Inflammatory macrophage treated with lipopolysaccharide for 4 hours (primary cell): ENCODE data around the gene MAP3K21.

Experiments used
- DNase-seq: peaks from one replicate; pipeline ENCODE4 v3.0.0-alpha.2; 2020

Gene MAP3K21

DNA sequence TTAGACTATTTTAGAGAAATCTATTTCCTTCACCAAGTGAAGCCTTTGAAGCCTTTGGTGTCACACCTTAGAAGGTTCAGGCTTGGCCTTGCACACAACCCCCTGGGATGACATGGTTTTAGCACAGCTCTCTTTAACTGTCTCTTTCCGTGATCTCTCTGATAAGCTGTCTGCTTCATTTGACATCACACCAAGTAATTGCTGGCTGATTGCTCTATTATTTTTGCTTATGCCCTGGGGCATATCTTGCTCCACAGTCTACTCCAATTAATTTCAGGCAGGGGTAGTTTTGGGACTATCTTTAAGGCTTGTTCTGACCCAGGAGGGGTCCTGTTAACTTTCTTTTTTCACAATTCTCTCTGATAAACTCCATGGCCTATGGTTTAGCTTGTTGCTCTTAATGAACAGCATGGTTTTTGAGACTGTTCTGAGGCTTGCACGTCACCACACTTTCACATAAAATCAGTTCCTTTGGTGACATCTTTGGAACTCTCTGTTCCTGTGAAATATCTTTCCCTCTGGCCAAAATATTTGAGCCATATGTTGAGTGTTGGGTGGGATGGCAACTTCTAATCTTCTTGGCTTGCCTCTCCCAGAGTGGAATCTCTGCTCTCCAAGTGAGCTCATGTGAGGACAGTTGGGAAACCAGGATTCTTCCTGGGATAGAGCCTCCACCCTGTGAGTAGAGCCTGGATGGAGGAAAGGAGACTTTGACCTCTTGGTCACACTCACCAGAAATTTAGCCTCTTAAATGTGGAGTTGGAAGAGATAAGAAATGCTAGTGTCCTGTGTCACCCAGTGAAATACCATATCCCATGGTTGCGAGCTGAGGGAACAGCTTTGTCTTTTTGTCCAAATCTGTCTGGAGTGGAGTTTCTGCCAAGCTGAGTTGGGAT is 63.6 kb downstream of the MAP3K21 start:
- DNase-seq: no peak

DNA sequence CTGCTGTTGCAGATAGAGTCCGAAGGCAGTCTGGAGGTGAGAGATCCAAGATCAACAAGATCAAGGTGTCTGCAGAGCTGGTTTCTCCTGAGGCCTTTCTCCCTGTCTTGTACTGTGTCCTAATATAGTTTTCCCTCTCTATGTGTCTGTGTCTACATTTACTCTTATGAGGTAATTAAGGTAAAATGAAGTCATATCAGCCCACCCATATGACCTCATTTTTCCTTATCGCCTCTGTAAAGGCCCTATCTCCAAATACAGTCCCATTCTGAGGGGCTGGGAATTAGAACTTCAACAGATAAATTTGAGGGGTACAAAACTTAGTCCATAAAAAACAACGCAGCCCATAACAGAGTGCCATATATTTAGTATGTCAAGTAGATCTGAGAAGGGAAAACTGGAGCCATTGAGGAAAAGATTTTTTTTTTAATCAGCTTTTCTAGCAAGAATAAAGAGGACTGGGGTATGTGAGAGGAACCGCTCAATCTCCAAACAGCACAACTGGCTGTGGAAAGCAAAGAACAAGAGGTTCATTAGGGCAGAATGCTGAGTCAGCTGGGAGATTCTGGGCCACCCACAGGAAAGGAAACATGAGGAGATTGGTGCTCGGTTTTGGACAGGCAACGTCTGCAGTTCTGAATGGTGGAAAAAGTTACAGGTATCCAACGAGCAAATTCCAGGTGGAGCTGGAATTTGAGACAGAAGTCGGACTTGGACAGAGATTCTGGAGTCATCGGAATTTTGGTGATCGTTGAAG is 65.7 kb downstream of the MAP3K21 start:
- no peak for DNase-seq

DNA sequence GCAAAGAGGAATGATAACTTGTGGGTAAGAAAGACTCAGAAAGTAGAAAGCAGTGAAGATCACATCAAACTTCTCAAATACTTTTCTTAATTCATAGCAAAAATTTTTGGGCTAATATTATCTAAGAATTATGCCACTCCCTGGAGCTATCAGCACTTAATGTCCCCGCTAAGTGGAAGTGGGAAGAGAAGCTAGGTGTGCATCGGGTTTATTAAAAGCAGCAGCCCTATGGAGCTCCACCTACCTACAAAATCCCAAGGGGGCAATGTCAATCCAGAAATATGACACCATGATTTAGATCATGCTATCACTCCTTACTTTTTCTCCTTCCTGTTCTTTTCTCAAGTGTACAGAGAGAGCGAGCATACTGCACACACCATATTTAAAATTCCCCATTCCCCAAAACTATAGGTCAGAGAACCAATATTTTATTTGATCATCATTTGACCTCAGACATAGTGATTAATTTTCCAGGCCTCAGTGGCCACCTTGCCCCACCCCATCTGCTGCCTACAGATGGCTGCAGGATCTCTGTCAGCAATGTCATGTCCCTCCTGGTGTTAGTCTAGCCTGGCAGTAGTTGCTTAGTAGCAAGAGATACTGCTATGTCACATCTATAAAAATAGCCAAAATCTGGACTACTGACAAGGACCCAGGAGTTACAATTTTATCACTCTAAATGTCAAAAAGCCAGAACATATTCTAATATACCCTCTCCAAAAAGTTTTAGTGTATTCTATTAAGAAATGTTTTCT is 66.6 kb downstream of the MAP3K21 start:
- DNase-seq: no peak

DNA sequence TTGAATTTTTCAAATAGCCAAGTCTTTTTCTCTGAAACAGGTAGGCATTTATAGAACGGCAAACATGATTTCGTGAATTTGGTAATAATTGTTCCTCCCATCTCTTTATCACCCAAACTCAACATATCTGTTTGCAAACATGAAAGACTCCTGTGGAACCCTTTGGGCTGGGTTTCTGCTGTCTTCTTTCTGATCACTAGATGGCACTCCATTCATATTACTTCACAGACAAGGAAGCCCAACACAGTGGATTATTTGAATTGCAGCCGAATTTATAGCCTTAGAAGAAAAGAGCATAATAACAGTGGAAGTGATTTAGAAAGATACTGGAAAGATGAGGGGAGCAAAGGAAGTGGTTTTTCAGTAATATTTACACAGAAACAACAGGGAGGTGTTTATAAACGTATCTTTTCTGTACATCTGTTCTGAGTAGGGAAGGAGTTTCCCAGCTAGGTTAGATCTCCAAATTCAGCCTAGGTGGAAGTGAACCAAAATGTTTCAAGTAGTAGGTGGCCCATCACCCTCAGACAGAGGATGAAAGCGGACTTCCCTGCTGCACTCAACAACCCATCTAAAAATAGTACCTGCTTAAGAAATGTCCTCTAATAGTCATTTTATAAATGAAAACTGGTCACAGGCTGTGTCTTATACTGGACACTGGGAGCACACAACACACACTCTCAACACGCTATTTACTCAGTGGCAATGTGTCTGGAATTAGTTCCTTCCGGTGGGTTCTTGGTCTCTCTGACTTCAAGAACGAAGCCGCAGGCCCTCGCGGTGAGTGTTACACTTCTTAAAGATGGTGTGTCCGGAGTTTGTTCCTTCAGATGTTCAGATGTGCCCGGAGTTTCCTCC is 67.6 kb downstream of the MAP3K21 start:
- peak; percentile 47 for DNase-seq

DNA sequence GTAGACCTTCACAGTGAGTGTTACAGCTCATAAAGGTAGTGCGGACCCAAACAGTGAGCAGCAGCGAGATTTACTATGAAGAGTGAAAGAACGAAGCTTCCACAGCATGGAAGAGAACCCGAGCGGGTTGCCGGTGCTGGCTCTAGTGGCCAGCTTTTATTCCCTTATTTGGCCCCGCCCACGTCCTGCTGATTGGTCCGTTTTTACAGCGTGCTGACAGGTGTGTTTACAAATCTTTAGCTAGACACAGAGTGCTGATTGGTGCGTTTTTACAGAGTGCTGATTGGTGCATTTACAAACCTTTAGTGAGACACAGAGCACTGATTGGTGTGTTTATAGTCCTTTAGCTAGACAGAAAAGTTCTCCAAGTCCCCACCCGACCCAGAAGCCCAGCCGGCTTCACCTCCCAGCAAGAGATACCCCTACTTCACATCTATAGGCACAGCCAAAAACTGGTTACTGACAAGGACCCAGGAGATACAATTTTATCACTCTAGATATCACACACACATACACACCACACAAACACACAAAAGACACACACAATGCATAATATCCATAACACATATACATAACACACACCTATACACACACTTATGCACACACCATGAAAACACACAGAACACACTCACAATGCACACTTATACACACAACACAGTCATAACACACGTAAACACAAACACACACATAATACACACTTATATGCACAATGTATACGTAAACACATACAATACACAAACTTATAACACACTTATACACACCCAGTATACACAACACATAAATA is 68.5 kb downstream of the MAP3K21 start:
- no peak for DNase-seq

DNA sequence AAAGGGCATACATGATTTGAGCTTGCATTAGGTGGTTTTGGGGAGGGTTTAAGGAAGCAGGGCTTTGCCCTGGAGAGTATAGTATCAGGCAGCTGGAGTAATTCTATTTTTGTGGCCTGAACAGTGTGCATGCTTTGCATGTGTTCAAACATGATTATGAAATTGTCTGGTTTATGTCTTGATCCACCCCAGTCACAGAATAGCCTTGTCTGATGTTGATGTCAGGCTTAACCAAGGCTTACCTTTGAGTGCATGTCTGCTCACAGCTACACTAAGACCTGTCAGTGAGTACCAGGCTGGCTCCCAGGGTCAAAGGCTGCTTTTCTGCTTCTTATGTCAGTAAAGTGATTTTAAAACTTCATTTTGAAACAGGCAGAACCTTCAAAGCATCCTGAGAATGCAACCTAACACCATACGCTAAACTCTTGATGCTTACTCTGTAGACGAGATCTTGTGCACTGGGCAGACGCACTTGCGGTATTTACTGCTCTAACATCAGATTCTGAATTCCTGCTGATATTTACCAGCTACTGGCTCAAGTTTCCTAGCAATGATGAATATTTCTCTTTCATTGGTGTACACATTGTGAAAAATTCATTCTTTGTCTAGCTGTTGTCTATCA is 78.9 kb downstream of the MAP3K21 start:
- DNase-seq: no peak

DNA sequence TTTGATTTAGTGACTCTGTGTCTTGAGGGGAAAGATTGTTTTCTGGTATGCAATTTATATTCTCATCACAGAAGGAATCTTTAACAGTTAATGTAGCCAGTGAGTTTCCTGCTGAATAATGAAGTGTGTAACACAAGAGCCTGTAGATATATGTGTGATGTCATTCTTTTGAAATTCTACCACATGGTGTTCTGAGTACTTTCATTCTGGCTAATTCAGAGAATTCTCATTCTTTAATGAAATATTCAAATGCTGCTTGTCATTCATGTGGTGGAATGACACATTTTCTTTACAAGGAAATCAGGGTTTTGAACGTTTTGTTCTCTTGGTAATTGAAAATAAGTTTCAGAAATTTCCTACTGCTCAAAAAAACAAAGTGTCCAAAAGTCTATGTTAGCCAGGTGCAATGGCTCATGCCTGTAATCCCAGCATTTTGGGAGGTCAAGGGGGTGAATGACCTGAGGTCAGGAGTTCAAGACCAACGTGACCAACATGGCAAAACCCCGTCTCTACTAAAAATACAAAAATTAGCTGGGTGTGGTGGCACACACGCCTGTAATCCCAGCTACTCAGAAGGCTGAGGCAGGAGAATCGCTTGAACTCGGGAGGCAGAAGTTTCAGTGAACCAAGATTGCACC is 79.6 kb downstream of the MAP3K21 start:
- DNase-seq: peak; percentile 13

DNA sequence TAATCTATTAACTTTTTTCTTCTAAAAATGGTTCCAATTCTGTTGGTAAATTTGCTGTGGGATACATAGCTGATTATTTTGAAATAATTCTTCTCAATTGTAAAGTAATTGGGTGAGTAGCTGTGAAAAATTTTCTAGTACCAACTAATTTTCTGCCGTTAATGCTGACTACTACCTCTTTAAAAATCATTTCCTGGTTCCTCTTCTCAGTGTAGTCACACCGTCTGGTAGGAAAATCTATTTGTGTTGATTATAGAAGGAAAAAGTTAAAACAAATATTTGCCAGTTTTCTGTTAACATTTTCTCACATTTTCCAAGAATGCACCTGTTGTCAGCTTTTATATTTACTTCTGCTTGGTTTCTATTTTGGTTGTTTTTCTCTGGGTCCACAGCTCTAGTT is 82.0 kb downstream of the MAP3K21 start:
- no peak for DNase-seq

DNA sequence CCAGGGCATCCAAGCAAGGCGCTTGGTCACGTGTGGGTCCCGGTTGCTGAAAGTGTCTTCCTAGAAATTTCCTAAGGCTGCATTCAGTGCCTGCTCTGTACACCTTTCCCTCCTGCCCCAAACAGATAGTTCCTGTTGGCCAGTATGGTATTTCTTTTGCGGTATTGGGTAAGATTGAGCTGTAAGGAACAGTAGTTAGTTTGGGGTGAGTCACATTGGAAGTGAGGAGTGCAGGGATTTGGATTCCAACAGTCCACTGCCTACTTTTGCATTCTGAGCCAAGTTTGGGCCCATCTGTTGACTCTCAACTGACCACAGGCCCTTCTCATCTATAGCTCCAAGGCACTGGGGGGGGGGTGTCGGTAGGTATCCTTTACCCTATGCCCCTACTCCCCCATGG is 83.4 kb downstream of the MAP3K21 start:
- DNase-seq: no peak

DNA sequence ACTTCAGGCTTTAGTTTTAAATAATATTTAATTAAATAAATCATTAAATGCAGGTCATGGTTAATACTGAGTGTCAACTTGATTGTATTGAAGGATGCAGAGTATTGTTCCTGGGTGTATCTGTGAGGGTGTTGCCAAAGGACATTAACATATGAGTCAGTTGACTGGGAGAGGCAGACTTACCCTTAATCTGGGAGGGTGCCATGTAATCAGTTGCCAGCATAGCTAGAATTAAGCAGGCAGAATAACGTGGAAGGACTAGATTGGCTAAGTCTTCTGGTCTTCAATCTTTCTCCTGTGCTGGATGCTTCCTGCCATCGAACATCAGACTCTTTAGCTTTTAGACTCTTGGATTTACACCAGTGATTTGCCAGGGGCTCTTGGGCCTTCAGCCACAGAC is 85.3 kb downstream of the MAP3K21 start:
- DNase-seq: no peak

DNA sequence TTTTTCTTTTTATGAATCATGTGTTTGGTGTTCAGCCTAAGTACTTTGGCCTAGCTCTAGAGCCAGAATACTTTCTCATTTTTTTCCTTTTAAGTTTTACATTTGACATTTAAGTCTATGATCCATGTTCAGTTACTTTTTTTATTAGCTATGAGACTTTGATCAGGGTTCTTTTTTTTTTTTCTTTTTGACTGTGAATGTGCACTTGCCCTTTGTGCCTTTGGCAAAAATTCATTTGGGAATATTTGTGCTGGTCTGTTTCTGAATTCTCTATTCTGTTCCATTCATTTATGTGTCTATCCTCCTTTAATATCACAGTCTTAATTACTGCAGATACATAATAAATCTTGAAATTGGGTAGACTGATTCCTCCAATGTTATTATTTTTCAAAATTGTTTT is 93.8 kb downstream of the MAP3K21 start:
- no peak for DNase-seq

DNA sequence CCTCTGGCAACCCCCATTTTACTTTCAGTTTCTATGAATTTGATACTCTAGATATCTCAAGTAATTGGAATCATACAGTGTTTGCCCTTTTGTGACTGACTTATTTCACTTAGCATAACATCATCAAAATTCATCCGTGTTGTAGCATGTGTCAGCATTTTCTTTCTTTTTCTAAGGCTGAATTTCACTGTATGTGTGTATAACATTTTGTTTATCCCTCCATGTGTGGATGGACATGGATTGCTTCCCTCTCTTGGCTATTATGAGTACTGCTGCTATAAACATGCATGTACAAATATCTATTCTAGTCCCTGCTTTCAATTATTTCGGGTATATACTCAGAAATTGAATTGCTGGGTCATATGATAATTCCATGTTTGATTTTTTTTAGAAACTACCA is 97.3 kb downstream of the MAP3K21 start:
- DNase-seq: no peak

DNA sequence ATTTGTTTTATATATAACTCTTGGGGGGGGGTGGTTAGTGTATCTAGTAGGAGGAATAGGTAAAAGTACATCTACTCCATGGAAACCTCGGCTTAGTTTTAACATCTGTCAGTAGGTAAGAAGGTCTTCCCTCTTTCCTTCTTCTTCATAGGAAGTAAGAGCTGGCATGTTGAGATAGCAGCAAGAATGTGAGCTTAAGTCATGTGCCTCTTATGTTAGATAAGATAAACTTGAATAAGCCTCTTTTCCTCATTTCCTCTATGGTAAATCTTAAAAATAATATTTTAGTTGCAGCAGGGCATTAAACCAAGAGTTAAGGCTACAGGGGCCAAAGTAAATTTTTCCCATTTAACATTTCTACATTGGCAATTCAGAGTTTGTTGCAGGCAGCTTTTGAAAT is 100.4 kb downstream of the MAP3K21 start:
- no peak for DNase-seq

DNA sequence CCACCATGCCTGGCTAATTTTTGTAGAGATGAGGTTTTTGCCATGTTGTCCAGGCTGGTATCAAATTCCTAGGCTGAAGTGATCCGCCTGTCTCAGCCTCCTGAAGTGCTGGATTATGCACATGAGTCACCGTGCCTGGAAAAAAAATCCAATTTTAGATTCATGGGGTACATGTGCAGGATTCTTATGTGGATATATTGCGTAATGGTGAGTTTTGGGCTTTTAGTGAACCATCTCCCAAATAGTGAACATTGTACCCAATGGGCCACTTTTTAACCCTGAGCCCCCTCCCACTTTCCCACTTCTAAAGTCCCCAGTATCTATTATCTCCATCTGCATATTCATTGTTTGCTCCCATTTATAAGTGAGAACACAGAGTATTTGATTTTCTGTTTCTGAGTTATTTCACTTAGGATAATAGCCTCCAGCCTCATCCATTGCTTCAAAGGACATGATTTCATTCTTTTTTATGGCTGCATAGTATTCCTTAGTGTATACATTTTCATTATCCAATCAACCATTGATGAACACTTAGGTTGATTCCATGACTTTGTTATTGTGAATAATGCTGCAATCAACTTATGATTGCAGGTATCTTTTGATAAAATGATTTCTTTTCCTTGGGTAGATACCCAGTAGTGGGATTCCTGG is 104.4 kb downstream of the MAP3K21 start:
- no peak for DNase-seq

DNA sequence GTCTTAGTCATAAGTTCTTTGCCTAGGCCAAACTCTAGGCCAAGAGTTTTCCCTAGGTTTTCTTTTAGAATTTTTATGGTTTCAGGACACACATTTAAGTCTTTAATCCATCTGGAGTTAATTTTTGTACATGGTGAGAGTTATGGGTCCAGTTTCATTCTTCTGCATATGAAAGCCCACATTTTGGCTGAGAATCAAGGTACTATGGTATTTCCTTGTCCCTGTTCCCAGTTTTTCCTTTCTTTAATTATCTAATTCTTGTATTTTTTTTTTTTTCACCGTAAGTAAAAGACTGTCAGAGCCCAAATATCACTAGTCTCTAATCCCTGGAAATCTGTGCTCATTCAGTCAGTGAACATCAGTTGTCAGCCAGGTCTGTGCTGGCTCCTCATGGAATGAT is 105.4 kb downstream of the MAP3K21 start:
- no peak for DNase-seq

DNA sequence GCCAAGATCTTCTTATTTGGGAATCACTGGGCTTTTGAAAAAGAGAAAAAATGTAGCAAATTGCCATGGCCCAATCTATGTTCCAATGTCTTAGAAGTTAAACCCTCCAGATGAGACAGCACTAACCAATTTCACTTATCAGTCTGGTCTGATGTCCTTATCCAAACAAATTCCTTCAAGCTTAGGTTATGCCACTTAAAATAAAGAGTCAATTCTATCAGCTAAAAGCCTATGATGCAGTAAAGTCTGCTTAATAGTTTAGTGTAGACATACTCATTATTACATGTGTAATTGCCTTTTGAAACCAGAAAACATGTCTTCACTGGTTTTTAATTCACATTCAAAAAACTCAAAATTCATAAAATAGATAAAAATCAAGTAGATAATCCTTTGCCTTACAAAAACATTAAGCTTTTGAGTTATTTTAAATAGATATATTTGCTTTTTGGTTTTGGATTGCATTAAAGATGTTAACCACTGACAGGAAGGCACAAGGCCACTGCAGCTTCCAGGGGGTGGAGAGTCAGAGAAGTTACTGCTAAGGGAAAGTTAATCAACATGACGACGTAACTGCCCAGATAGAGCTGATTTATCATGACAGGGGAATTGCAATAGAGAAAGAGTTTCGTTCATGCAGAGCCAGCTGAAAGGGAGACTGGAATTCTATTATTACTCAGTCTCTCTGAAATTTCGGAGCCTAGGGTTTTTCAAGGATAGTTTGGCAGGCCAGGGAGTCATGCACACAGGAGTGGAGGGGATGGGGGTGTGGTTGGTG is 106.1 kb downstream of the MAP3K21 start:
- no peak for DNase-seq
